ENCODE measurements around the gene ATG10. TPM values are rescaled to one million over a fixed set of nuclear protein-coding genes. Genes with fewer than 3 reads are reported as not detected.

The ATG10 gene
- total and polyA plus RNA-seq, 2 of the 13 experiments (the other 11 are each of a cell fraction or from before 2014, with no cell fraction given) = 2.0 to 5.7 TPM

DNA sequence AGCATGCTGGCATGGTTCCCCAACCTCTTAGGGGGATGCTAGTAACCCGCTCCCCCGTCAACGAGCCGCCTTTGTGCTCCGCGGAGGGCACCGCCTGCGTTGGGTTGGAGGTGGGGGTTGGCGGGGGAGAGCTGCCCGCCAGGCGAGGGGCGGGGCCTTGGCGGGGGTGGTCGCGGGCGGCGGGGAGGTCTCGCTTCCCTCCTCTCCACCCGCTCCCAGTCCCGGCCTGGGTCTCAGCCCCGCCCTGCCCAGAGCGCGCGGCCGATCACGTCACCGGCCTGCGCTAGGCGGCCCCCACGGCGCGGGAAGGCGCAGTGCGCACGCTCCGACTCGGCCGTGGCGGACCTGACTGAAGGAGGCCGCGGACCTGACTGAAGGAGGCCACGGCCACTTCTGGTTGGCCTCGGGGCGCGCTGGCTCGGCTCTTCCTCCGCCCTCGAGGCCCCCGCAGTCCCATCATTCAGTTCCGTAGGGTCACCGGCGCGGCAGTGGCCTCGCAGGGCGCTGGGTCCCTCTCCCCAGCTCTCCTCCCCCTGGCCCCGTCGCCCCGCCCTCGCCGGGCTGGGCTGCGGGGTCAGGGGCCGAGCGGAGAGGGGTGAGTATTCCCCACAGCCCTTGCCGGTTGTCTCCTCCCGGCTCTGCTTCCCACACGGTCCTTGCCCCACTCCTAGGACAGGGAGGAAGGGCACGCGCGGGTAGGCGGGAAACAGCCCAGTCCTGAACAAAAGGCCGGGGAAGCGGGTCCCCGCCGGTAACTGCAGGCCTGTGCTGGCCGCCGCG, at the start of gene ATG10 (continued):
- TF ChIP-seq NR3C1 (CRISPR knock-in tag; IDR thresholded peaks at IDR 0.05) = no peak
- no peak for TF ChIP-seq ETS1 (CRISPR knock-in tag; IDR thresholded peaks at IDR 0.05)
- no peak for TF ChIP-seq SETDB1 (CRISPR knock-in tag; IDR thresholded peaks at IDR 0.05; ENCODE audit: borderline replicate concordance)
- 0 out of 2 replicates have a peak, but pooled peaks have one; percentile 21 for TF ChIP-seq ZNF629 (CRISPR knock-in tag; conservative IDR thresholded peaks at IDR 0.05)
- peak; percentile 19; the same call in 1 of the 2 replicates for TF ChIP-seq ZFP90 (CRISPR knock-in tag; IDR thresholded peaks at IDR 0.05; ENCODE audit: borderline replicate concordance)
- no peak for TF ChIP-seq NFIC (IDR thresholded peaks at IDR 0.05; ENCODE audit: low read length)
- TF ChIP-seq KDM4B (CRISPR knock-in tag; IDR thresholded peaks at IDR 0.05) = no peak
- no peak for TF ChIP-seq ZNF124 (CRISPR knock-in tag; IDR thresholded peaks at IDR 0.05)
- TF ChIP-seq MAFK (conservative IDR thresholded peaks at IDR 0.05 in 1 of 2, IDR thresholded peaks at IDR 0.05 in 1 of 2; ENCODE audit: low read length in 2 of 2) = no peak
- TF ChIP-seq, protein P1, sequence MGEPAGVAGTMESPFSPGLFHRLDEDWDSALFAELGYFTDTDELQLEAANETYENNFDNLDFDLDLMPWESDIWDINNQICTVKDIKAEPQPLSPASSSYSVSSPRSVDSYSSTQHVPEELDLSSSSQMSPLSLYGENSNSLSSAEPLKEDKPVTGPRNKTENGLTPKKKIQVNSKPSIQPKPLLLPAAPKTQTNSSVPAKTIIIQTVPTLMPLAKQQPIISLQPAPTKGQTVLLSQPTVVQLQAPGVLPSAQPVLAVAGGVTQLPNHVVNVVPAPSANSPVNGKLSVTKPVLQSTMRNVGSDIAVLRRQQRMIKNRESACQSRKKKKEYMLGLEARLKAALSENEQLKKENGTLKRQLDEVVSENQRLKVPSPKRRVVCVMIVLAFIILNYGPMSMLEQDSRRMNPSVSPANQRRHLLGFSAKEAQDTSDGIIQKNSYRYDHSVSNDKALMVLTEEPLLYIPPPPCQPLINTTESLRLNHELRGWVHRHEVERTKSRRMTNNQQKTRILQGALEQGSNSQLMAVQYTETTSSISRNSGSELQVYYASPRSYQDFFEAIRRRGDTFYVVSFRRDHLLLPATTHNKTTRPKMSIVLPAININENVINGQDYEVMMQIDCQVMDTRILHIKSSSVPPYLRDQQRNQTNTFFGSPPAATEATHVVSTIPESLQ (CRISPR knock-in tag; conservative IDR thresholded peaks at IDR 0.05) = no peak
- no peak for TF ChIP-seq SRF (IDR thresholded peaks at IDR 0.05; ENCODE audit: low read depth, low read length)
- TF ChIP-seq NRL (CRISPR knock-in tag; IDR thresholded peaks at IDR 0.05; ENCODE audit: borderline replicate concordance) = peak; percentile 68; the same call in 1 of the 2 replicates
- TF ChIP-seq SMARCE1 (IDR thresholded peaks at IDR 0.05; ENCODE audit: borderline replicate concordance) = no peak
- no peak for TF ChIP-seq ZNF44 (CRISPR knock-in tag; IDR thresholded peaks at IDR 0.05)
- TF ChIP-seq ZNF407 (CRISPR knock-in tag; IDR thresholded peaks at IDR 0.05; ENCODE audit: not compliant biosample characterization) = peak; percentile 36
- no peak for TF ChIP-seq ZBTB3 (CRISPR knock-in tag; IDR thresholded peaks at IDR 0.05; ENCODE audit: borderline replicate concordance, low read depth)
- TF ChIP-seq ISX (CRISPR knock-in tag; conservative IDR thresholded peaks at IDR 0.05) = 0 out of 2 replicates have a peak, but pooled peaks have one; percentile 68
